Stimulated activated CD8-positive, alpha-beta memory T cell treated with anti-CD3 and anti-CD28 coated beads, Interleukin-15, amount 100 ng/mL, for 1 hour (primary cell): Measurements from ENCODE around the gene USP32.
"Not testable (repeated sequence)": the region's sequence is repeated elsewhere in the genome, so short reads cannot be mapped to it uniquely, and the experiment has no call there.

Experiments used
- DNase-seq: peaks from one replicate; pipeline ENCODE4 v3.0.0-alpha.2; 2020; ENCODE audit warnings: low read depth

The USP32 gene

GRCh38 chr17:60174767-60175166 lies 217.2 kb downstream of the USP32 start:
- DNase-seq: not testable (repeated sequence)

- DNase-seq: no peak
Observed at GRCh38 chr17:60174035-60174434, 217.9 kb downstream of the USP32 start.

- no peak for DNase-seq
Observed at GRCh38 chr17:60173304-60173819, 218.6 kb downstream of the USP32 start.

- DNase-seq: no peak
Observed at GRCh38 chr17:60171753-60172079, 220.2 kb downstream of the USP32 start.

GRCh38 chr17:60170835-60171752 lies 220.8 kb downstream of the USP32 start:
- no peak for DNase-seq

- DNase-seq: no peak
Observed at GRCh38 chr17:60169921-60170817, 221.8 kb downstream of the USP32 start.

GRCh38 chr17:60168654-60169053 lies 223.3 kb downstream of the USP32 start:
- DNase-seq: no peak

GRCh38 chr17:60167065-60167741 lies 224.7 kb downstream of the USP32 start:
- no peak for DNase-seq

GRCh38 chr17:60165971-60166370 lies 226.0 kb downstream of the USP32 start:
- no peak for DNase-seq

- DNase-seq: no peak
Observed at GRCh38 chr17:60165223-60165622, 226.7 kb downstream of the USP32 start.

- DNase-seq: no peak
Observed at GRCh38 chr17:60164697-60165096, 227.2 kb downstream of the USP32 start.

- no peak for DNase-seq
Observed at GRCh38 chr17:60164164-60164563, 227.8 kb downstream of the USP32 start.

GRCh38 chr17:60163108-60163784 lies 228.7 kb downstream of the USP32 start:
- no peak for DNase-seq

- no peak for DNase-seq
Observed at GRCh38 chr17:60161598-60162330, 230.2 kb downstream of the USP32 start.

- DNase-seq: no peak
Observed at GRCh38 chr17:60160829-60161501, 231.0 kb downstream of the USP32 start.

- no peak for DNase-seq
Observed at GRCh38 chr17:60159479-60159866, 232.5 kb downstream of the USP32 start.

GRCh38 chr17:60158751-60159478 lies 233.0 kb downstream of the USP32 start:
- no peak for DNase-seq

GRCh38 chr17:60157487-60158040 lies 234.4 kb downstream of the USP32 start:
- no peak for DNase-seq

GRCh38 chr17:60156746-60157145 lies 235.2 kb downstream of the USP32 start:
- no peak for DNase-seq
